ENCODE data around the gene ST7.
A peak's percentile ranks its signal among the peaks of the same experiment; 100 is the strongest.

ST7 gene

DNA sequence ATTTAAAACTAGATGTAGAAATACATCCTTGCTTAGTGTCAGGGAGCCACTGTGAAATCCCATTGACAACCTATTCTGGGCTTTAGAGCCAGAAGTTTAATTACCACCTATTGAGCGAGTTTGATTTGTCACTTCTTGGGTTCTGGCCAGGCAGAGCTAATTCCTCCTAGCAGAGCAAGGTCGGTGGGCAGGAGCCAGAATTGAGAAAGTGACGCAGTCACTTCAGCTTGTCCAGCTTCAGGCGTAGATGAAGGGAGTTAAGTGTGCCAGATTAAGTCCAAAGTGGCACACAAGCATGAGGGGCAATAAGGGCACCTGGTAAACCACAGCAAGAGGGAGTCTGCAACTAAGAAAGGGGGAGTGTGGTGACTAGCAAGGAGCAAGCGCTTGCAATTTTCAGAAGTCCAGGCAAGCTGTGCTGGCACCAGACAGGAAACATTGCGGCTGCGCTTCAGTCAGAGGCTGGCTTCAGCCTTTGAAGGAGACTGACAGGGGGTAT lies 119.4 kb downstream of the ST7 start:
- DNase-seq: peak; percentile 67

DNA sequence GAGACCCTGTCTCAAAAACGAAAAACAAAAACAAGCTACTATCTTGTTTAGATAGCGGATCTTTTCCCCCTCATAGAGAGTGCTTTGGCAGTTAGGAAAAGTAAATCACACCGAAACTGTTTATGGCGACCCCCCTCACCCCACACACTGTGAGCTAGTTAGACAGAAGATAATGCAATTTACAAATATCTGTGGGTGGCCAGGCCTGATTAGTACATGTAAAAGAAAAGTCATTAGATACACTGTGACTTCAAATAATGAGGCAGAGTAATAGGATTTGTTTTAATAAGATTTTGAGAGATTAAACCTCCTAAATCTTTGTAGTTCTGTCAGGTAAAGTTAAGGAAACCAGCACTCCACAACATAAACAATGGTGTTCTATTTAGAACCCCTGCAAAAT lies 121.1 kb downstream of the ST7 start:
- no peak for DNase-seq

GRCh38 chr7:117075934-117076333 lies 122.6 kb downstream of the ST7 start:
- no peak for DNase-seq

- no peak for DNase-seq
Observed at GRCh38 chr7:117076426-117076943, 123.2 kb downstream of the ST7 start.

GRCh38 chr7:117077658-117078057 lies 124.4 kb downstream of the ST7 start:
- DNase-seq: no peak

DNA sequence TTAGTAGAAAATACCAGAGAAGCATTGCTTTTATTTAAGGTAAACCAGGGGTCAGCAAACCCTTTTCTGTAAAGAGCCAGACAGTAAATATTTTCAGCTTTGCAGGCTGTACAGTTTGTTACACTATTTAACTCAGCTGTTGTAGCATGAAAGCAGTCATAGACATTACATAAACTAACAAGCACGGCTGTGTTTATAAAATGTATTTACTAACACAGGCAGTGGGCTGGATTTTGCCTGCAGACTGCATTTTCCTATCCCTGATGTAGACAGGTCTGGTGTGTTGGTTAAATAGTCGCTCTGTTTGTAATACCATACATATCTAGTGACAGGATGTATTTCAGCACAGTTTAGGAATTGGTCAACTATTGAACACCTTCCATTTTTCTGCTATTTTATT lies 129.3 kb downstream of the ST7 start:
- no peak for DNase-seq

- peak; percentile 65 for DNase-seq
Observed at GRCh38 chr7:117083648-117084047, 130.3 kb downstream of the ST7 start.

DNA sequence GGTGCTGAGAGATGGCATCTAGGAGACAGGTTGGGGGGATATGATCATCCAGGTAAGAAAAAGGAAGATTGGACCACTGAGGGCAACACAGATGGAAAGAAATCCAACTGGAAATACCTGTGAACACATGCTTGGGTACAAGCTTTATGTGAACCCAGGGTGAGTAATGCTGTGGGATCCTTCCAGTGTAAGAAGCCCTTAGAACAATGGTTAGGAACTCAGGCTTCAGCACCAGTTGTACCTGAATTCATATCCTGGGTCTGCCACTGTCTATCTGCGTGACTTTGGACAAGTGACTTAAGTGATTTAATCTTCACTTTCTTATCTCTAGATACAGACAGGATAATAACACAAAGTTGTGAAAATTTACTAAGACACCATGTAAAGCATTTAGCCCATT lies 131.0 kb downstream of the ST7 start:
- no peak for DNase-seq

GRCh38 chr7:117085275-117085674 lies 132.0 kb downstream of the ST7 start:
- DNase-seq: peak; percentile 84

- DNase-seq: no peak
Observed at GRCh38 chr7:117085769-117086463, 132.6 kb downstream of the ST7 start.

DNA sequence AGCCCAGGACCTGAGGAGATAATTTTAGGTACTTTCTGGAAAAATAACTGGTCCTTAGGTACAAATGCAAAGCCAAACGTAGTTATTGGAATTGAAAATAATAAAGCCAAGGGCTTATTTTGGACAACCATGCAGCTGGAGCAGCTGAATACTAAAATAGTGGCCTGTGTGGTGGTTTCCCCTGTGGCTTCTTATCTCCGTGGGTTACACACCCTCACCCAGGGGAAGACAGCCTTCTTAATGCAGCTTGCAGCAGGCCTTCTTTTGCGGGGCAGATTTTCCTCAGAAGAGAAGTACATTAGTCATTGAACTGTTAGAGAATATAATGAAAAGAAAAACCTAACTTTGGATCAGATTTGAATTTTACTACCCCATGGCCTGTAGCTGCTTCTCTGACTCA lies 133.5 kb downstream of the ST7 start:
- DNase-seq: no peak

GRCh38 chr7:117087639-117088396 lies 134.5 kb downstream of the ST7 start:
- DNase-seq: no peak

DNA sequence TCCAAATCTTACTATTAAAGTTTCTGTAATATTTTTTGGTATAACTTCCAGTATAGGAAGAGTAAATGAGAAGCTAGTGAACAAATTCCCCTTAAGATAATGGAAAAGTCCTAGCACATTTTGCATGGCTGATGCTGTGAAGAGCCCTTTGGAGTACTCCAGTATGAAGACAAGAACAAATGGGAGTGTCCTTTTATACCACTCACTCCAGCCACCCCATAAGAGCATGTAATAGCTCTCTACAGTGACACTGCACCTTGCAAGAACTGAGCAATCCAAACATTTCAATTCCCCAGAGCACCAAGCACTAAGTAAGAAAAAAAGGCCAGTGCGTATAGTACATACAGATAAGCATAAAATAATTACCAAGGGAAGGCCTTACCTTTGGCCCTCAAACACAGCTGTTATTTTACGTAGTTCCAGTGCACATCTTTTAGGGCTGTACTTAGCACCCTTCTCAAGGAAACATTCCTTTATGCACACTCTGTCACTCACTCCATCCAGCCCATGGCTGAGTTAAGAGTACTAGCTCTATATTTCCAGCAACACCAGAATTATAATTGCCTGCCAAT lies 135.4 kb downstream of the ST7 start:
- no peak for DNase-seq

- DNase-seq: no peak
Observed at GRCh38 chr7:117090791-117091190, 137.5 kb downstream of the ST7 start.

DNA sequence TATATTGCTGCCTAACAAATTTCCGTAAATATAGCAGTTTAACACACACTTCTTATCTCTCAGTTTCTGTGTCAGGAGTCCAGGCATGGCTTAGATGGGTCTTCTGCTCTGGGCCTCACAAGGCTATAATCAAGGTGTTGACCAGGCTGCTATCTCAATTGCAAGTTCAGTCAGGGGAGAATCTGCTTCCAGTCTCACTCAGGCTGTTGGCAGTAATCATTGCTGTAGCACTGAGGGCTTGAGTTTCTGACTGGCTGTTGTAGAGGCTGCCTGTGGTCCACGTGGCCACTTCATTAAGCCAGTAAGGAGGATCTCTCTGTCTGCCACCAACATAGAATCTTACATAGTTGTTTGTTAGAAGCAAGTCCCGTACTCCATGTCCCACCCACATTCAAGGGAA lies 138.4 kb downstream of the ST7 start:
- DNase-seq: no peak

DNA sequence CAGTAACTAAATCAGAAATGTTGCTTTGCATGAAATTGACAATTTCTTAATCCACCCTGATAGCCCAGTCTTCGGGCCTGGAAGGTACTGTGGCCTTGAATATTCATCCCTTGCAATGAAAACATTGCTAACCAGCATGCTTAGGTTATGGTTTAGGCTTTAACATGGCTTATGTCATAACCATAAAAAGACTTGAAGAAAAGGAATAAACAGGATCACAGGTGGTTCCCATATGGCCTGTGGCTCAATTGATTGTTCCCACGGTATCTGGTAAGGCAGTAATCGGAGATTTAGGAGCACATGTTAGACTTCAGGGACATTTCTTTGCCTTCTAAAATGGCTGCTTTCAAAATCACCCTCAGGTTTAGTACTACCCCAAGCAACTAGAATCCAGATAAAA lies 139.5 kb downstream of the ST7 start:
- DNase-seq: no peak

DNA sequence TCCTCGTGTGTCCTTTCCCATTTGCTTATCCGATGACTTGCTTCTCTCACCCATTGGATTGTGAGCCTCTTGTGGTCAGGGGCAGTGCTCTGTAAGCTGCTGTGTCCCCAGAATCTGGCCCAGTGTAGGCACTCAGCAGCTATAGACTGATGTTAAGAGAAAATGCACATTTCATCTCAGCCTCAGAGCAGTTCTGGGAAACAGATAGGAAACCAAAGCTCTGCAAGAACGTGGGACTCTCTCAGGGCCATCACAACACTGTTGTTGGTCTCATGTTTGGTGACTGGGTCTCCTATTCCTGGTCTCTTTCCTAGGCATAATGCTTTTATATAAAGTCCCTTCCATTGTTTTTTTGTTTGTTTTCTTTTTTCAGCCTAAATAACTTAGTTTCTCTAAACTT lies 141.2 kb downstream of the ST7 start:
- no peak for DNase-seq

- no peak for DNase-seq
Observed at GRCh38 chr7:117095055-117095454, 141.8 kb downstream of the ST7 start.

GRCh38 chr7:117096330-117096729 lies 143.0 kb downstream of the ST7 start:
- no peak for DNase-seq

DNA sequence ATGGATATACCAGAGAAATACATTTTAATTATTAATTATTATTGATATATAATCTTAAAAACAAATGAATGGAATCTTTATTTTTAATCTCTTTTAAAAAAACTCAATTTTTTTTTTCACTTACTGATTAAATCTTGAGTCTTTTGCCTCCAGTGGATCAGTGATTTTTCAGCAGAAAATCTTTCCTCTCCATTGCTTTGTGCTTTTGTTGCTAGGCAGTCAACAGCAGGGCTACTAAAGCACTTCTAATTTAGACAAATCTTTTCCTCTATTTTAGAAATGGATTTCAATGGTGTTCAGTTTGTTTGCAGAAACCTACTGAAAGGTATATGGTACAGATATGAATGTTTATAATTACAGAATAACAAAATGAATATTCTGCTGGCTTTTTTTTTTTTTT lies 143.6 kb downstream of the ST7 start:
- DNase-seq: no peak

DNA sequence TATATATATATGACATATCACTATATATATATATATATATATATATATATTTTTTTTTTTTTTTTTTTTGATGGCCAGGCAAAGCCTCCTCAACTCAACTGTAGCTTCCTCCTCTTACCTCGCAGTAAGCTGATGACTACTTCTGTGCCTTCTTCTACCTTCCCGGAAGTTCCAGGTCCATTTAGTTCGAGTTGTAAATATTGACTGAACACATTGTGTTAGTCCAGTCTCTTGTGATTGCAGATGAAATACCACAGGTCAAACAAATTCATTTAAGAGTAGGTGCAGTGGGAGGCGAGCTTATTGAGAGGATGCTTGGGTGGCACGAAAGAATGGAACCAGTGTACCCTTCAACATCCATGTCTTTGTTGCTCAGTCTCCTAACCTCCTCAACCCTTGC lies 144.6 kb downstream of the ST7 start:
- no peak for DNase-seq

DNA sequence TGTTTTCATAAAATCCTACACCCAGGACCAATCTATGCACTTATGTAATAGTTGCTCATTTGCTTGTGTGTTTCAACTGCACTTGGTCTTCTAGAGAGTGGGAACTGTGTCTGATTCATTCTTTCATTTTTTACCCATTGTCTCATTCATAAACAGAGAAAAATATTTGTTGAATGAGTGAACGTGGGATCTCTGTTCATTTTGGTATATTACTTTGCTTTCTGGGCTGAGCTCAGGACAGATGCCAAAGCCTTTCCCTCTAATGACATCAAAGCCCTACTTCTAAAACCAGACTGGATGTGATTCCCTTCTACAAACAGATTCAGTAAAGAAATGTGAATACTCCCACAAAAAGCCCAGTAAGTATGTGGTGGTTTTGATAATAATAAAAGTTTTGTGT lies 145.2 kb downstream of the ST7 start:
- no peak for DNase-seq

GRCh38 chr7:117101026-117101425 lies 147.7 kb downstream of the ST7 start:
- no peak for DNase-seq
